ENCODE data around the gene PPP1R11. TPM values are rescaled to one million over a fixed set of nuclear protein-coding genes. Genes with fewer than 3 reads are reported as not detected.

The PPP1R11 gene
- total RNA-seq, 4 donors from 2014 or later: 55.3 to 276 (median 79.1) TPM

GRCh38 chr6:30042914-30043313 lies 24.1 kb upstream of the PPP1R11 start:
- H3K27ac ChIP-seq: no peak overlapping the region
- no peaks in the 10 kb centered on the region for H3K9me3 ChIP-seq
- in situ Hi-C loops (cut with MboI; ENCODE audit: low pct_ligation_motif_present in 1 of 4, low pct_unique_long_range_greater_than_20kb in 1 of 4, low sequenced_read_pairs in 3 of 4) (no loop called here), intact Hi-C loops (cut with DNase I; ENCODE audit: low total_unique reads) (no loop called here)
- no peaks in the 10 kb centered on the region for H3K27me3 ChIP-seq
- no peak overlapping the region for H3K4me3 ChIP-seq
- 58% methylated on average over 1 of the region's 1 CpG; no CpG with 5 or more reads in 1 of the 2 donors for WGBS, 2 donors (ENCODE audit: low coverage in 1 of 2)
- H3K36me3 ChIP-seq: no peaks in the 10 kb centered on the region
- DNase-seq: no peak
- no peak for TF ChIP-seq CTCF (IDR thresholded peaks at IDR 0.05)
- TF ChIP-seq POLR2AphosphoS5 (IDR thresholded peaks at IDR 0.05): no peak
- no peak for TF ChIP-seq EP300 (IDR thresholded peaks at IDR 0.05; ENCODE audit: low read depth)
- no peak for TF ChIP-seq POLR2A (IDR thresholded peaks at IDR 0.05)
- no peaks in the 10 kb centered on the region for H3K4me1 ChIP-seq

GRCh38 chr6:30043744-30044143 lies 23.3 kb upstream of the PPP1R11 start:
- Histone ChIP-seq H3K27ac (no peak overlapping the region), H3K9me3 (no peaks in the 10 kb centered on the region), H3K27me3 (no peaks in the 10 kb centered on the region), H3K4me1 (no peaks in the 10 kb centered on the region), H3K4me3 (no peak overlapping the region), H3K36me3 (no peaks in the 10 kb centered on the region)
- intact Hi-C loops (cut with DNase I; ENCODE audit: low total_unique reads): no loop called here
- WGBS, 2 donors (ENCODE audit: low coverage in 1 of 2): 98 to 100% methylated on average over 1 to 2 of the region's 2 CpGs
- in situ Hi-C loops (cut with MboI; ENCODE audit: low pct_ligation_motif_present in 1 of 4, low pct_unique_long_range_greater_than_20kb in 1 of 4, low sequenced_read_pairs in 3 of 4): no loop called here
- DNase-seq: no peak
- TF ChIP-seq POLR2AphosphoS5 (IDR thresholded peaks at IDR 0.05) (no peak), POLR2A (IDR thresholded peaks at IDR 0.05) (no peak), EP300 (IDR thresholded peaks at IDR 0.05; ENCODE audit: low read depth) (no peak), CTCF (IDR thresholded peaks at IDR 0.05) (no peak)

- H3K27ac ChIP-seq: no peak overlapping the region
- DNase-seq: no peak
- H3K27me3 ChIP-seq: no peaks in the 10 kb centered on the region
- in situ Hi-C loops (cut with MboI; ENCODE audit: low pct_ligation_motif_present in 1 of 4, low pct_unique_long_range_greater_than_20kb in 1 of 4, low sequenced_read_pairs in 3 of 4): no loop called here
- H3K4me1 ChIP-seq: no peaks in the 10 kb centered on the region
- WGBS, 2 donors (ENCODE audit: low coverage in 1 of 2): 50 to 77% methylated on average over 1 to 2 of the region's 2 CpGs
- H3K9me3 ChIP-seq: no peaks in the 10 kb centered on the region
- intact Hi-C loops (cut with DNase I; ENCODE audit: low total_unique reads): no loop called here
- no peak overlapping the region for H3K4me3 ChIP-seq
- no peaks in the 10 kb centered on the region for H3K36me3 ChIP-seq
- TF ChIP-seq CTCF (IDR thresholded peaks at IDR 0.05) (no peak), EP300 (IDR thresholded peaks at IDR 0.05; ENCODE audit: low read depth) (no peak), POLR2A (IDR thresholded peaks at IDR 0.05) (no peak), POLR2AphosphoS5 (IDR thresholded peaks at IDR 0.05) (no peak)
Observed at GRCh38 chr6:30044630-30045029, 22.4 kb upstream of the PPP1R11 start.

- H3K4me3 ChIP-seq: no peak overlapping the region
- H3K36me3 ChIP-seq: no peaks in the 10 kb centered on the region
- no peaks in the 10 kb centered on the region for H3K27me3 ChIP-seq
- in situ Hi-C loops (cut with MboI; ENCODE audit: low pct_ligation_motif_present in 1 of 4, low pct_unique_long_range_greater_than_20kb in 1 of 4, low sequenced_read_pairs in 3 of 4) (no loop called here), intact Hi-C loops (cut with DNase I; ENCODE audit: low total_unique reads) (no loop called here)
- no peak for TF ChIP-seq POLR2AphosphoS5 (IDR thresholded peaks at IDR 0.05)
- no peak for TF ChIP-seq CTCF (IDR thresholded peaks at IDR 0.05)
- no peak for TF ChIP-seq POLR2A (IDR thresholded peaks at IDR 0.05)
- no peak for TF ChIP-seq EP300 (IDR thresholded peaks at IDR 0.05; ENCODE audit: low read depth)
- DNase-seq: no peak
- H3K27ac ChIP-seq: no peak overlapping the region
- H3K9me3 ChIP-seq: no peaks in the 10 kb centered on the region
- WGBS, 2 donors (ENCODE audit: low coverage in 1 of 2): 71 to 84% methylated on average over 2 of the region's 2 CpGs
- no peaks in the 10 kb centered on the region for H3K4me1 ChIP-seq
Observed at GRCh38 chr6:30047220-30047619, 19.8 kb upstream of the PPP1R11 start.
